Heart left ventricle (tissue), 13 donors: Measurements from ENCODE around the gene CNST.

Source experiments
- POLR2A ChIP-seq, 2 donors: fragments of 450-650 bp; IDR thresholded peaks; one replicate each; pipeline ENCODE4 v1.6.1; 2017; ENCODE audit warnings: antibody characterized with exemption in 2 of 2, mild to moderate bottlenecking in 2 of 2, moderate library complexity in 2 of 2
- TF ChIP-seq, protein P1 (sequence below), 12 donors: fragments of 200-600 bp; sonication (generic) in 4 of 12; IDR thresholded peaks; one replicate each; pipeline versions ENCODE4 v1.5.0 to v1.8.0; 2018 to 2022; ENCODE audit warnings: antibody characterized with exemption in 12 of 12, mild to moderate bottlenecking in 5 of 12
- donor health status: ischemic (EF 13 %, LVEDD 7.1; RV severe dilation, severe dysfunction).
- donor health status: DM: no; HTN: yes; CAD: no.
- donor health status: DM: no; HTN: no; CAD: no.
- donor health status: ischemic (EF 25% LVEDD 6.9; RV normal size, moderate dysfunction).
- donor health status: ischemic (EF 25% LVEDD 5.7; RV mildly dilated, moderate dysfunction).
- donor health status: ischemic (EF 35%, LVEDD 5.7; RV mildly dilated, moderate dysfunction).
- donor health status: nonischemic (EF 11% LVEDD 7.7; RV severe dilation, severe dysfunction).
- donor health status: DM: yes; HTN: yes; CAD: no.
- donor health status: PGD.
- donor health status: ischemic (EF 29% LVEDD 5.4; RV normal size, mild dysfunction).
- donor health status: nonischemic (EF 23%, LVEDD 6.1; RV moderate dilation, normal function).

DNA sequence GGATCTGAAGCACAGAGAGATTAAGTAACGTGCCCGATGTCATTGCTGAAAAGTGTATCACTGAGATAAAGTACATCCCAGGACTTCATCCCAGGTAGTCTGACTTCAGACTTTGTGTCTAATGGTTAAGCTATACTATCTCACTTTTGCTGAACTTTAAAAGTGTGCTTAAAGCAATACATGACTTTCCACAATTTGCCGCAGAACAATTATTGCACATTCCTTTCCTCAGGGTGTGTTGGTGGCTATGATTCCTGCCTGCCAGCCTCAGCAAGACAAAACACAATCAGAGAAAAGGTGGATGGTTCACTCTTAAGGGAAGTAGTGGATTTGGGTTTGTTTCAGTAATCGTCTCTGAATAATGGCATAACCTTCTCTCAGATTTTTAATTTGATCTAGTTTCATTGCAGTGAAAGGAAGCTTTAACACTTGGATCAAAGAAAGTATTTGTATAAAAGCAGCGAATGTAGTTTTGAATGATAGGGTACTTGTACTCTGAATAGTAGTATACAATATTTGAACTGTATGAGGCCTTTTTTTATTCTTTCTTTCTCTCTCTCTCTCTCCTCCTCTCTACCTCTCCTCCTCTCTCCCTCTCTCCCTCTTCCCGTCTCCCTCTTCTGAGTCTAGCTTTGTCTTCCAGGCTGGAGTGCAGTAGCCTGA lies 47.0 kb downstream of the CNST start:
- no peak for TF ChIP-seq POLR2A (IDR thresholded peaks at IDR 0.05)
- TF ChIP-seq, protein P1, sequence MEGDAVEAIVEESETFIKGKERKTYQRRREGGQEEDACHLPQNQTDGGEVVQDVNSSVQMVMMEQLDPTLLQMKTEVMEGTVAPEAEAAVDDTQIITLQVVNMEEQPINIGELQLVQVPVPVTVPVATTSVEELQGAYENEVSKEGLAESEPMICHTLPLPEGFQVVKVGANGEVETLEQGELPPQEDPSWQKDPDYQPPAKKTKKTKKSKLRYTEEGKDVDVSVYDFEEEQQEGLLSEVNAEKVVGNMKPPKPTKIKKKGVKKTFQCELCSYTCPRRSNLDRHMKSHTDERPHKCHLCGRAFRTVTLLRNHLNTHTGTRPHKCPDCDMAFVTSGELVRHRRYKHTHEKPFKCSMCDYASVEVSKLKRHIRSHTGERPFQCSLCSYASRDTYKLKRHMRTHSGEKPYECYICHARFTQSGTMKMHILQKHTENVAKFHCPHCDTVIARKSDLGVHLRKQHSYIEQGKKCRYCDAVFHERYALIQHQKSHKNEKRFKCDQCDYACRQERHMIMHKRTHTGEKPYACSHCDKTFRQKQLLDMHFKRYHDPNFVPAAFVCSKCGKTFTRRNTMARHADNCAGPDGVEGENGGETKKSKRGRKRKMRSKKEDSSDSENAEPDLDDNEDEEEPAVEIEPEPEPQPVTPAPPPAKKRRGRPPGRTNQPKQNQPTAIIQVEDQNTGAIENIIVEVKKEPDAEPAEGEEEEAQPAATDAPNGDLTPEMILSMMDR (IDR thresholded peaks at IDR 0.05) = no peak
